ENCODE measurements around the gene ARNT2. TPM values are rescaled to one million over a fixed set of nuclear protein-coding genes. Genes with fewer than 3 reads are reported as not detected.

Gene ARNT2
- total RNA-seq, 1 donor, result 12.7 TPM

DNA sequence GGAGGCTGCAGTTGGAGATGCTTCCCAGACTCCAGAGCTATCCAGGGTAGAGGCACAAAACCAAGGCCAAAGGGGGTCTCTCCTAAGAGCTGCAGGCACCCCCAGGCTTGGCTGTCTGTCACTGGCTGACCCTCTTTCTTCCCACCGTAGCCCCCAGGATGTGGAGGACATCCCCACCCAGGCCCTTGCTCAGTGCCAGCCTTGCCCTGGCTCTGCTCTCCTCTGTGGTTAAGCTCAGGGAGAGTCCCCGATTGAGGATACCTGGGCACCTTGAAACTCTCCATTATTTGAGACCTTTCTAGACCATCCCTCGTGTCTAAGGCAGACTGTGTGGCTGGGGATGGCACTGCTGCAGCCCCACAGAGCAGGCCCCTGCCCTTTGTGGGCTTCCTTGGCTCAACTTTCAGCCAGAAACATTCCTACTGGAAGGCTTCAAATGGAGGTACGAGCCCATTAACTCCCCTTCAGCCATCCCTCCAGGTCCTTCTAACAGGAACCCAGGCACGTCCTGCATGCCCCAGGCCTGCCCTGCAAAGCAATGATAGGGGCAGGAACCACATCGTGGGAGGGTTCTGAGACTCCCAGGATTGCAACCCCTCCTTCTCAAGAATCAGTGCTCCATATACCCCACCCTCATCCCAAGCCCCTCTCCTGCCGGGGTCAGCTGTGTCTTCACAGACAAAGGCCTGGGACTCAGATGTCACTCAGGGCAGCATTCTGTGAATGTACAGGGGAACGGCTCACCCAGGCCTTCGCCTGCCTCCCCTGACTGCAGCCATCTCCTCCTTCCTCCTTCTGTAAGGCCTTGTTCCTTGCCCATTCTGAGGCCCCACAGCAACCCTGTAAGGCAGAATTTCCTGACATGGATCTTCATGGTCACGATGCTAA, 188.0 kb downstream of the ARNT2 start:
- no peak for TF ChIP-seq CTCF (IDR thresholded peaks at IDR 0.05; ENCODE audit: insufficient read depth, low read length)
- H3K4me3 ChIP-seq (ENCODE audit: low read depth, low read length), result no peak overlapping the region
- DNase-seq (ENCODE audit: low read depth), result no peak

DNA sequence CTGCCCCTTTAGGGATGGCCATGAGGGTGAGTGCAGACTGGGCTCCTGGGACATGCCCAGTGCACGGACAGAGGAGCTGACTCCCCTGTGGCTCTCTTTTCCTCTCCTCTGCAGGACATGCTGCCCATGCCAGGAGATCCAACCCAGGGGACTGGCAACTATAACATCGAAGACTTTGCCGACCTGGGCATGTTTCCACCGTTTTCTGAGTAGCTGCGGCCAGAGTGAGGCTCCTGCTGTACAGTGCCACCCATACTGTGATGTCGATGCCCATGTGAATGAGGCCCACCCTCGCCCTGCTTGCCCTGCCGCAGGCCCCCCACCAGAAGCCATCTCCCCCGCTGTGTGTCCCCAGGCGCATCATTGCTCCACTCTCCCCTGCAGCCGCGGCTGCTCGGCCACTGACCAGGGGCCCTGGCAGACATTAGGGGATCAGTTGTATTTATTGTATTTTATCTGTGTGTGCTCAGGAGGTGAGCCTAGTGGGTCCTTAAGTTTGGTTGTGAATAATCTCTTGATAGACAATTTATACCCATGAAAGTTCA, 189.4 kb downstream of the ARNT2 start:
- TF ChIP-seq CTCF (IDR thresholded peaks at IDR 0.05; ENCODE audit: insufficient read depth, low read length), result no peak
- H3K4me3 ChIP-seq (ENCODE audit: low read depth, low read length), result no peak overlapping the region
- DNase-seq (ENCODE audit: low read depth), result no peak

DNA sequence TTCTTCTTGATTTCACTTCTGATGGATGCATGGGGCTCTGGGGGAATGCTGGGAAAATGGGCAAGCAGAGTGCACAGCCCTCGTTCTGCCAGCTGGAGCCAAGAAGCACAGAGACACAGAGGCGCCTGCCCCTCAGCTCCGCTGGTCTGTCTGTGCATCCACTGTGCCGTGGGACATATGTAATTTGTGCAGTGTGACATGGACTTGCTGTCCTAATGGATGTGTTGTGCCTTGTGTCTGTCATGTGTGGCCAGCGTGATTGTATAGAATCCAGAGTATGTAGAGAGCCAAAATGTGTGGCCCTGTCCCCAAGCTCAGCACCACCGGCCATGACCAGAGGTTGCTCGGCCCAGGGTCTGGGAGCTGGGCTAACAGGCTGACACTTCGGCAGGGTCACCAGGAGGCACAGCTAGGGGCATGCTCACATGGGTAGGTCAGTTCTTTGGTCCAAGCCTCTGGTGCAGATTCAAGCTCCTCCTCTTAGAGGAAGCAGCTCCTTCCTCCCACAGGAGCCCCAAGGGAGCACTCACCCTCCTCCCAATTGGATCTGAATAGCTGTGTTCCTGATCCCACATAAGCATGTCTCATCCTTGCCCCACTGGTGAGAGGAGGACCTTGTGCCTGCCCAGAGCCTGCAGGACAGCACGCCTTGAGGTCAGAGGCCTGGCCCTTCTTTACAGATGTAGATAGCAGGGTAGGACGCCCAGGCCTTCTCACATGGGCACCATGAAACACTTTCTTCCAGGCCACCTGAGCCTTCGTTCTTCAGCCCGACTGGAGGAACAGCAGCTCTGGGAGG, 190.1 kb downstream of the ARNT2 start:
- no peak for TF ChIP-seq CTCF (IDR thresholded peaks at IDR 0.05; ENCODE audit: insufficient read depth, low read length)
- H3K4me3 ChIP-seq (ENCODE audit: low read depth, low read length), result no peak overlapping the region
- DNase-seq (ENCODE audit: low read depth), result no peak

DNA sequence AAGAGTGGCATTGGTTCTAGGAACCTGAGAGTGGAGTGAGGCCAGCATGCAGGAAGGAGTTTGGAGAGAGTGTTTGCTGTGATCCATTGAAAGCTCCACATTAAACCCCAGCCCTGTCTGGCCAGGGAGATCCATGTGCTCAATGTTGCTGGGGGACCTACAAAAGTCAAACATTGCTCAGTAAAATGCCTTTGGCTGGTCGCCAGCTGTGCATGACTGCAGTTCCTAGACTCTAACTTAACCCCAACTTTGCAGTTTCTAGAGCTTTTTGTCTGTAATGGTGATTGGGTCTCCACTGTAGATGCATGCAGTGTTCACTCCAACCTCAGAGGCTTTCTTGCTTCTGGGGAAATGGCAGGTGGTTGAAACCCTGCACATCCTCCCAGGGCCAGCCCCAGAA, 191.2 kb downstream of the ARNT2 start:
- DNase-seq (ENCODE audit: low read depth), result peak; percentile 44
- no peak for TF ChIP-seq CTCF (IDR thresholded peaks at IDR 0.05; ENCODE audit: insufficient read depth, low read length)
- no peak overlapping the region for H3K4me3 ChIP-seq (ENCODE audit: low read depth, low read length)

DNA sequence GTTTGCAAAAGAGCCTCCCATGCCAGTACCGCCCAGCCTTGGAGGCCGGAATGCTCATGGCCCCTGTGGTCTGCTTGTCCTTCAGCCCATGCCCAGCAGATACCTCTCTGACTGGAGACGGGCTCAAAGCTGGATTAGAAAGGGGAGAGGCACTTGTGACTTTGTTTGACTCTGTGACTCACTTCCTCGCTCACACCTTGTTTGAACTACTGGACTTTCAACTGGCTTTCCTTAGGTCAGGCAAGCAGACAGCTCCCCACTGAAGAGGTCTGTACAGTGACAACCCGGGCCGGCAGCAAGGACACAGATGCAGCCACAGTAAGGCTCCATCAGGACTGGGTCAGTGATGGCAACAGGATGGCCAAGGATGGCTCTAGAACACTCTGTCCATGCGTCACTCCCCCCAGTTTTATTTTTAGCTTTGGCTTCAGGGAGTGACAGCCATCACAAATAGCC, 192.4 kb downstream of the ARNT2 start:
- no peak overlapping the region for H3K4me3 ChIP-seq (ENCODE audit: low read depth, low read length)
- DNase-seq (ENCODE audit: low read depth), result no peak
- no peak for TF ChIP-seq CTCF (IDR thresholded peaks at IDR 0.05; ENCODE audit: insufficient read depth, low read length)

DNA sequence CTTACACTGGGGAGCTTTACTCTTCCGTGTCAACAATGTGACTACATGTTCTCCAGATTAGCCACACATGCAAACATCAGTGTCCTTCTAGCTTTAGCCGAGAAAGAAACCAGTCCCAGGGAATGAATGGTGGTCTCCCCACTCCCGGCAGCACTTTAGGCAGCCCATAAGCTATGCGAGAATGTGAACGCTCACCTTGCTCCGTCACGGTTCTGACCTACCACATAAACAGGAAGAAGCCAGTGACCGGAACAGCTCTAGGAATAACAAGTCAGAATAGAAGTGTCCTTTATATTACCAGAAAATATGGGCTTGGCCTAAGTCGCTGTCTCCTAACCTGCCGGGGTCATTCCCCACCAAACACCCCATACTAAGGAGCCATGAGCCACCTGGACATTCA, 192.9 kb downstream of the ARNT2 start:
- no peak for DNase-seq (ENCODE audit: low read depth)
- no peak overlapping the region for H3K4me3 ChIP-seq (ENCODE audit: low read depth, low read length)
- no peak for TF ChIP-seq CTCF (IDR thresholded peaks at IDR 0.05; ENCODE audit: insufficient read depth, low read length)
